Kidney tubule cell (primary cell): Measurements from ENCODE around the gene TMOD1.
"Not testable (repeated sequence)": the region's sequence is repeated elsewhere in the genome, so short reads cannot be mapped to it uniquely, and the experiment has no call there.

ENCODE experiments used
- DNase-seq: peaks from one replicate; pipeline ENCODE4 v3.0.0-alpha.2; 2018; ENCODE audit warnings: low spot score

TMOD1 gene

GRCh38 chr9:97498846-97499245 lies 2.6 kb upstream of the TMOD1 start:
- not testable (repeated sequence) for DNase-seq

- DNase-seq, result no peak
Measured at GRCh38 chr9:97500263-97500662, 1.2 kb upstream of the TMOD1 start.

DNA sequence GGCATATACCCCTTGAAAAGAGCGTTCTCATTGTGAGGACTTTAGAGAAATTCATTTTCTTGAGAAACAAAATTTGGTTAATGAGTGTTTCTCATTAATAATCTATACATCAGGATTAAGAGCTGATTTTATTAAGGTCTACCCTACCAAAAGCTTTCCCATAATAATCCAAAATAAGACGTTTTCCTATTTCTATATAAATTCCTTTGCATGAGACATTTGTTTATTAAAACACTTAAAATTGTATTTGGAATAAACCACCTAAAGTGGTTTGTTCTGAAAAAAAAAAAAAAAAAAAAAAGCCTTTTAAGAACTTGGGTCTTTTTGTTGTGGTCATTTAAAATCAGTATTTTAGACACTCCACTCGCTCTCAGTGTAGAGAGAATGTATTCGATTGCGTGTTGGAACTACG lies 695 bp upstream of the TMOD1 start:
- no peak for DNase-seq

DNA sequence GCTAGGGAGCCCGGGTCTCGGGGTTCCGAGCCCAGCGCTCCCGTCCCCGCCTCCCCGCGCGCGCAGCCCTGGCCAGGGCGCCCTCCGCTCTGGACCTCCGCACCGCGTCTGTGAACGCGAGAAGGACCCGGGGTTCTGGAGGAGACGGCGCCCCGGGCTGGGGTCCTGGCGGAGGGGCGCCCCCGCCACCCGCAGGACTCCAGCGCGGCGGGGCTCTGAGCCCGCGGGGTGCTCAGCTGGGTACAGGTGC lies 431 bp downstream of the TMOD1 start:
- DNase-seq, result no peak

DNA sequence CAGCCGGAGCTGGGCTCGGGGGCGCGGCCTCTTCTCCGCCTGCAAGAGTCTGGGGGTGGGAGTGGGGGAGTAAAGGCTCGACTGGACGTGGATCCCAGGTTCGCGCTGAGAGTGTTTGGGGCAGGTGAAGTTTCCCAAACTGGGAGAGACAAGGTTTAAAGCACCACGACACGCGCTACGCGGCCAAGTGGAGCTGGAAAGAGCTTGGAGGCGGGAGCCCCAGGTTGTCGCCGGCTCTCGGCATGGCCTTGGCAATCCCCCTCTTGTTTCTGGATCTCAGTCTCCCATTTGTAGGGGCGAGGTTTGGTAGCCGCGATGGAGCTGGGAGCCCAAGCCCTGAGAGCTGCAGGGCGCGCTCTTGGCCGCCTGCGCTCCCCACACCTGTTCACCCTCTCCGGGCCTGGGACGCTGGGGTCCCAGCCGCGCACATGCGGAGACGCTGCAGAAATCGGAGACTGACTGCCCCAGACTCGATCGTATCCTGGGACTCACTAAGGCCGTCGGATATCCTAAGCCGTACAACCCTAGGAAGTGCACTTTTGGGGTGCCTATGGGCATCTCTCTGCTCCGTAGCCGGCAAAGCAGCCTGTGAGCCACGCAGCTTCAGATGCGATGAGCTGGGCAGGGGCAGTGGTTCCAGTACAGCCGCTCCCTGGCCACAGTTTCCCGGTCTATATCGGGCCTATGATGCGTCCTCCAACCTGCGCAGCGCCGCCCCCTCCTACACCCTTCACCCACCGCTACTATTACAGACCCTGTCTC lies 937 bp downstream of the TMOD1 start:
- DNase-seq, result no peak

DNA sequence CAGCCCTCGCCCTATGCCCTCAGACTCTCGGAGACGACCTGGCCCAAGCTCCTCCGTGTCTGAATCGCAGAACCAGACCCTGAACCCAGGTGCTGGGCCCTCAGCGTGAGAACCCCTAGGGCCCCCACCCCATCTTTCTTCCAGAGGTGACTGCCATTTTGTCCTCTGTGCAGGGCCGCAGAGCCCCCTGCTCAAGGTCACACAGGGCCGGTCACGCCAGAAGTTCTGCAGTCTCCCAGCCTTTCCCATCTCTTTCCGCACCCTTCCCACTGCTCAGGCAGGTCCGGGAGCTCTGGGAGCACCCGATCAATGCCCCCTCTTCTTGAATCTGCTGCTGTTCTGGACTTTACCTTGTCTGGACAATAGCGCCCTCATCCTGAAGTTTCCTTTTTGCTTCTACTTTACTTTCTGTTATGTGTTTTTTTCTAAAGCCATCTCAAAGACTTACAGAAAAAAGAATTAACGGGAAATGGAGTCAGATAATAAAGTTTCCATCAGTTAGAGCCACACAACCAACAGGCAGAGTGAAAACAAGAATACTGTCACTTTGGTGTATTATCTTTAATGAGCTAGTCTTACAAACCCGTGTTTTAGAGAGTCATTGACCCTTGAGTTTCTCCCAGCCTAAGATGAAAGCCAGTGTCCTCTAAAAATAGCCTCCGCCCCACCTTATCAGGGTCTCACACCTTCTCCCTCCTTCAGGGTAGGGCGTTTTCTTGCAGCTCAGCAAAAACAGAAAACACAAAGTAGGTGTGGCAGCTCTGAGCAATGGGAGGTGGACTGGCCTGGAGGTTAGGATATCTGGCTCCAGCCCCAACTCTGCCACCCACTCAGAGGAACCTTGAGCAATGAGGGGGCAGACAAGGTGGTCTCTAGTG lies 1.8 kb downstream of the TMOD1 start:
- DNase-seq, result no peak

DNA sequence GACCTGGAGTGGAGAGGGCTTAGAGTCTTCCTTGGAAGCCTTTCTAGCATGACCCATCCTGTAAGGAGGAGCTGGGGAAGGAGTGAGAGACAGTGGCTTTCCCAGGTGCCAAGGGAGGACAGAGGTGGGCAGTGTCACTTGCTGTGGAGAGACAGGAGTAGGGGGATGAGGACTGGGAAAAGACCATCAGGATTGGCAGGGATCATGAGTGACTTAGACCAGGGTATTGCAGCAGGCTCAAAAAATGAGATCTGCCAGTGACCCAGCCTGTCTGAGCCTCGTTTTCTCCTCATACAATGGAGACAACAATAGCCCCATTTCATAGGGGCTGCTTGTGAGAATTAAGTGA lies 2.4 kb downstream of the TMOD1 start:
- no peak for DNase-seq

DNA sequence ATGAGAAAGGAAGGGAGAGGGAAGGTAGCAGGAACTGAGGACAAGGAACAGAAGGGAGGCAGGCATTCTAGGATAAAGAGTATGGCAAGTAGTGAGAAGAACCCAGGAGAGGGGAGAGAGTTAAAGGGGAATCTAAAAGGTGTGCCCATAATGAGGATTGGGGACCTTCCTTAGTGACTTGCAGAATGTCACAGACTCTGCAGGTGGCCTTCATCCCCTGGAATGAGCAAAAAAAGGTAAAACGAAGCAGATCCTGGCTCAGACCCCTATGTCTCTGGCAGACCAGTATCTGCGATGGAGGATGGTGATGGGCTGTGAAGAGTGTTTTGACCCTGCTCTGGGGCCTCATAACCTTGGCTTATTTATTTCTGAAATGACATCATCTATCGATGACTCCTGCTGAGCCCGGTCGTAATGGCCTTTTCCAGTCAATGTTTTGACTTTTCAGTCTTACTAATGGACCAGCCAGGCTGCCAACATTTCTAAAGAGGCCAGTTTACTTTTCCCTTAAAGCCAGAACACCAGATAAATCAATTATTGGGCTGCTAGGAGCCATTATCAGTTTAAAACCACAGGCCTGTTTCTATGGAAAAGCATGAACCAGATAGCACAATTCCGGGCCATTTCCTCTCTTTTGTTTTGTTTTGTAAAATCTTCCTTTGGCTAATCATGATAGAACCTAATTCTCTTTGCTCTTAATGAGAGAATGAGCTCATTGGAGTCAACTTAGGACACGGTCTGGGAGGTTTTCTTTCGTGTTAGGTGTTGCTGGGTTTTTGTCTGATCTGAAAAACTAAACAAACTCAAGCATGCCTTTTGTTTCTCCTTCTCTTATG lies 3.1 kb downstream of the TMOD1 start:
- peak; percentile 8 for DNase-seq

DNA sequence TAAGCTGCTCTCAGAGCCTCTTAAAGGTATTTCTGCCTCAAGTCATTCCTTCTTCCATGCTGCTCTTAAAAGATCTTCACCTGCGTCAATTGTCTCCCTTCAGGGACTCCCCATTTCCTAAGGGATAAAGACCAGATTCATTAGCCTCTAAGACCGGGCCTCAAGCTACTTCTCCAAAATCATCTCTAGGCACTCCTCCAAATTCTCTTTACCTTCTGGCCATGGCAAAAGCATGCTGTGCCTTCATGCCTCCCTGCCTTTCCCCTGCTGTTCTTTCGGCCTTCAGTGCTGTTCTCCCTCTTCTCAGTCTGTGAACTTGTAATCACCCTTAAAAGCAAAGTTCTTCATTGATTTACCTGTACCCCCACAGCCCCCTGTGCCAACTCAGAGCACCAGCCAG lies 4.4 kb downstream of the TMOD1 start:
- no peak for DNase-seq

DNA sequence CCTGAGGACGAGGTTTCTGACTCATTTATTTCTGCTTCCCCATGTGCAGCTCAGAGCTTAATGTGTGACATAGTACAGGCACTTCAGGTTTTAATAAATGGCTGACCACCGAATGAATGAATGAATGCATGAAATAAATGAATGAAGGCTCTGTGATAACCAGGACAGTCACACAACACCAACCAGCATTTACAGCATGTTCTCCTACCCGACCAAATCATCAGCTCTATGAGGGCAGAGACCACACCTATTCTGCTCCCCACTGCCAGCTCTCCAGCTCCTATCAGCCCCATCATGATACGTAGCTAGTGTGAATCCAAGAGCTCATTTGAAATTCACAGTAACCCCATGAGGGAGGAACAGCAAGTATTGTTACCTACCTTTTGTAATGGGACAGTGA lies 4.8 kb downstream of the TMOD1 start:
- DNase-seq, result no peak

DNA sequence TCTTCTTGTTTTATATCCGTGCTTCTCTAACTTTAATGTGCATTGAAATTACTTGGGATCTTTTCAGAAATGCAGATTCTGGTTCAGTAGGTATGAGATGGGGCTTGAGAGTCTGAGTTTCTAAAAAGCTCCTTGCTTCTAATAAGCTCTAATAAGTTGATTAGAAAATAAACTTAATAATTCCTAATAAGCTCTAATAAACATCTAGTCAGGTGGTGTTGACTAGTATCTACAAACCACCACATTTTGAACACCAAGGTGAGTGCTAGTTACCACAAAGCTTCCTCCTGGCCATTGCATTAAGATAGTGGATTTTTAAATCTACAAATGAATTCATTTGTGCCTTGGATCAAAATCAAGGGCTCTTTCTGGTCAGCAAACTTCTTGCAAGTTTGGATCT lies 5.3 kb downstream of the TMOD1 start:
- DNase-seq, result no peak

DNA sequence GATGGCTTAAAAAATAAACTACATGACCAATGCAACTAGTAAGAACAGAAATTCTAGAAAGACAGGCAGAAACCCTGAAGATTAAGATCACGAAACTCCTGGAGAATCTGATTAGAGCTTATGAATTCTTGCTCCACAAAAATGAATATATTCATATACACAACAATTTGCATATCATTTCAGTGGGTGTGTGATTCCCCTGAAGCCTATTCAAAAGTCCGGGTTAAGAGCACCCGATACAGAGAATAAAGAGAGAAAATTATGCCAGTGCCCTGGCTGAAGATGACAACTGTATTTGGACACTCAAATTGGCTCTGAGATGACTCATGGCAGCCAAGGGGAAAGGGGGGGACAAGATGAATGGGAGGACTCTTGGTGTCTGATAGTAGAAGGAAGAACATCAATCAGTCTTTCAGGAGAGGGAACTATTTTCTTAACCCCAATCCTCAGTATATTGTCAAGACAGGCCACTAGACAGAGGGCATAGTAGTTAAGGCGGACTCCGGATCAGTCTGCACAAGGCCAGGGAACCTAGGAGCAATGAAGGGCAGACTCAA lies 6.0 kb downstream of the TMOD1 start:
- no peak for DNase-seq

DNA sequence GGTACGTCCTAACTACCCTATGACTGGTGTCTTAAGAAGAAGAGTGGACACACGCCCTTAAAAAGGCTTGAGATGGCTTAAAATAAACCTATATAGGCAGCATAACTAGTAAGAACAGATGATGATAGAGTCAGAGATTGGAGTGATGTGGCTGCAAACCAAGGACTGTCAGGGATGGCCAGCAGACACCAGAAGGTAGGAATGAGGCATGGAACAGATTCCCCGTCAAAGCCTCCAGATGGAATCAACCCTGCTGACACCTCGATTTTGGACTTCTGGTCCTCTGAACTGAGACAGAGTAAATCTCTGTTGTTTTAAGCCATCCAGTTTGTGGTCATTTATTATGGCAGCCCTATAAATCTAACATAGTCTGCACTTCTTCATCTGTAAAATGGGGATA lies 7.4 kb downstream of the TMOD1 start:
- DNase-seq, result no peak

DNA sequence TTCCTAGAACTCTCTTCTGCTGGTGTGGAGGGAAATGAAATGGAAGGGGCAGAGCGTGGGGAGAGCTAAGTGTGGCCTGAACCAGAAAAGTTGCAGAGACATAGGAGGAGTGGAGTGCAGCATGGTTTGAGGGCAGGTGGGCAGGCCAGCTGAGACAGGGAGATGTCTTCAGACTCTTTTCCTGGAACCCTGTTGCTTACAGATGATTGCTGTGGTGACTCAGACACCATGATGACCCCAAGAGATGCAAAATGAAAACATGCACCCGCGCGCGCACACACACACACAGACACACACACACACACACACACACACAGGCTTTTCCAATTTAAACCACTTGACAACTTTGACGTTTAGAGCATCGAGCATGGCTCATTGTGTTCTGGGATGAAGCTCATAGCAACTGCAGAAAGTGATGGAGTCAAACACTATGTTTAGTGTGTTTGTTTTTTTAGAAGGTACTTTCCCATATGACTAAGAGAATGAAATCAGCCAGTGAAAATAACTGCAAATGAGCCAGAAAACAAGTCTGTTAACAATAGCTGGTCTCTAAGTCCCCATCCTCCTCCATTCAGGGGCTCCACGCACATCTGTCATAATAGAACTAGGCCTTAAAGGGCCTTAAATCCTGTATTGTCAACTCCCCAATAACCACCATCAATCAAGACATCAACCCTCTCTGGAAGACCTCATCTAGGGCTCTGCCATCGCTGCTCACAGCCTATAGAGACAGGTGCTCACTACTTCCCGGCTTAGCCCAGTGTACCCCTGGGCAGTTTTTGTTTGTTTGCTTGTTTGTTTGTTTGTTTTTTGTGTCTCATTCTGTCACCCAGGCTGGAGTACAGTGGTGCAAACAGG lies 9.6 kb downstream of the TMOD1 start:
- DNase-seq, result peak; percentile 93

DNA sequence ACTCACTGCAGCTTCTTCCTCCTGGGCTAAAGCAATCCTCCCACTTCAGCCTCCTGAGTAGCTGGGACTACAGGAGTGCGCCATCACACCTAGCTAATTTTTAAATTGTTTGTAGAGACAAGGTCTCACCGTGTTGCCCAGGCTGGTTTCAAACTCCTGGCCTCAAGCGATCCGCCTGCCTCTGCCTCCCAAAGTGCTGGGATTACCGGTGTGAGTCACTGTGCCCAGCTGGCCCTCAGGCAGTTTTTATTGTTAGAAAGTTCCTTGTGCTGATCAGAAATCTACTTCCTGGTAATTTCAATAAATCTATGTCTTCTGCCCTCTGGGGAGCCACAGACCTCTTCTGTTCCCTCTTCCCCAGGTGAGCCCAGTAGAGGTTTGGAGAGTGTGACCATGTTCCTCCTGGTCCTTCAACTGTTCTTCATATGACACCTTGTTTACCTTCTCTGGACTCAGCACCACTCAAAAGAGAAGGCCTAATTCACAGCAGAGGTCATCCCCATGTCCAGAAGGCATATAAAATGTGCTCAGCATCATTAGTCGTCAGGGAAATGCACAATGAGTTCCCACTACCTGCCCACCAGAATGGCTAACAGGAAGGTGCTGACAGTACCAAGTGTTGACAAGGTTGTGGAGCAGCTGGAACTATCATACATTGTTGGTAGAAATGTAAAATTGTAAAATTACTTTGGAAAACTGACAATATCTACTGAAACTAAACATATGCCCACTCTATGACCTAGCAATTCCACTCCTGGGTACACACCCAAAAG lies 10.4 kb downstream of the TMOD1 start:
- peak; percentile 84 for DNase-seq

- no peak for DNase-seq
Measured at GRCh38 chr9:97512966-97513560, 11.6 kb downstream of the TMOD1 start.

DNA sequence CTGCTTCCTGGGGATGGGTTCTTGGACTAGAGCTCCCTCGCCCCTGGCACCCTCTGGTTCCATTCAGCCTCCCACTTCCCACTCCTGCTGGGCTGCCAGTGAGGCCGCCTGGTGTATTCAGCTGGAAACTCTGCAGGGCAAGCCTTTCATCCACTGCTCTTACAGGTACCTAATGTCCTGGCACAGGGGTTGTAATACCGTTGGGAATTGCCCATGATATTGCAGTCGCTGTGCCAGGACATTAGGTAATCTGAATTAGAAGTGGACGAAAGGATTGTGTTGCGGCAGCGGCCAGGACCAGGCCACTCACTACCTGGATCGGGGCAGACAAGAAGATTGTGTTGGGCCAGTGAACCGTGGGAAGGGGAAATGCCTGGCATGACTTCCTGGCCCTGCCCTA lies 13.1 kb downstream of the TMOD1 start:
- peak; percentile 43 for DNase-seq

GRCh38 chr9:97515662-97516061 lies 14.2 kb downstream of the TMOD1 start:
- no peak for DNase-seq

DNA sequence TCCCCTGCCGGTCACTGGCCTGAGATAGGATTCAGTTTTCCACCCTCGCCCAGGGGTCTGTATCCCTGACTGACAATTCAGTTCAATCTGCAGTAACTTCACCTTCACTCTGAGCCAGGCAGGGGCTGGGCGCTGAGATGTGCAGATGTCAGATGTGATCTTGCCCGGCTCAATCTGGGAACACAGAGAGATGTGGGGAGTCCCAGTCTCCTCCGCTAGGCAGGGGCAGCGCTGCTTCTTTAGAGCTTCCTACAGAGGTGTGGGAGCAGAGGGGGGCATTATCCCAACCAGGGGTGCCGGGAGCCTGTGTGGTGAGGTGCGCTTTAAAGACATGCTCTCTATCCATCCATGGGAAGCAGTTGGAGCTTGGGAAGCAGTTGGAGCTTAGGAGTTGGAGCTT lies 14.6 kb downstream of the TMOD1 start:
- no peak for DNase-seq

DNA sequence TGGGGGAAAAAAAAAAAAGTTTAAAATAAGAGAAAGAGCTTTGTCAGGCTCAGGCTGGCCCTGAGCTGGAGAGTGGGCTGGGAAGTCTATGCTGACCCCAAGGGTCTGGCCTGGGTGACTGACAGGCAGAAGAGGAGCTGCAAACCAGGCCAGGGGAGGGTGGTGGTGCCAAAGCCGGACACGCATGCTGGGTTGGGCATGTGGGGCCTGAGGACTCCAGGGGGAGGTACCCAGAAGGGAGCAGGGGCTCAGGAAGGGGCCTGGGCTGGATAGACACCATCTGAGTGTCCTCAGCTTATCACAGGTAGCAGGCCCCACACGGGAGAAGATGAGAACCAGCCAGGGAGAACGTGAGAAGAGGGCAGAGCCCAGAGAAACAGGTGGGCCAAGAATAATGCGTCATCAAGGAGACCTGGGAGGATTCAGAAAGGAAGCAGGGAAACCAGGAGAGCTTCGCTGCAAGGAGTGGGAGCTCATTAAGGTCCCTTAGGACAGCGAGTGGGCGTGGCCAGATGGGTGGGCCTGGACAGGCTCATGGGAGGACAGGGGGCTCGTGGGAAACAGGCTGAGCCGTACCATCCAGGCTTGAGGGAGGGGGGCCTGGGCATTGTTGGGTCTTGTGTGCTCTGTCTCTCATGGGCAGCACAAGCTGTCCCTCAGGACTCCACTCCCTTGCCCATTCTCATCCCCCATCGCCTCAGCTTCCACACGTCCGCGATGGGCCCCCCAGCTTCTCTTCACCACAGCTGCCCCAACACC lies 16.0 kb downstream of the TMOD1 start:
- DNase-seq, result no peak
